Measurements from ENCODE around the gene CLN5.

CLN5 gene

GRCh38 chr13:77014906-77015685 is 23.2 kb downstream of the CLN5 start:
- DNase-seq (ENCODE audit: low read depth, low spot score), result no peak
- no peak overlapping the region for H3K27ac ChIP-seq

GRCh38 chr13:77016251-77016812 is 24.5 kb downstream of the CLN5 start:
- DNase-seq (ENCODE audit: low read depth, low spot score), result no peak
- no peak overlapping the region for H3K27ac ChIP-seq

GRCh38 chr13:77016888-77017623 is 25.2 kb downstream of the CLN5 start:
- no peak for DNase-seq (ENCODE audit: low read depth, low spot score)
- H3K27ac ChIP-seq, result no peak overlapping the region

- DNase-seq (ENCODE audit: low read depth, low spot score), result no peak
- no peak overlapping the region for H3K27ac ChIP-seq
Observed at GRCh38 chr13:77019756-77020155, 27.9 kb downstream of the CLN5 start.

- no peak overlapping the region for H3K27ac ChIP-seq
- no peak for DNase-seq (ENCODE audit: low read depth, low spot score)
Observed at GRCh38 chr13:77022341-77022740, 30.5 kb downstream of the CLN5 start.

- H3K27ac ChIP-seq, result peak overlapping the region; percentile 89
- DNase-seq (ENCODE audit: low read depth, low spot score), result no peak
Observed at GRCh38 chr13:77026255-77026860, 34.5 kb downstream of the CLN5 start.

- peak within 1 kb of the TSS; percentile 89 for H3K27ac ChIP-seq
- peak; percentile 31 for DNase-seq (ENCODE audit: low read depth, low spot score)
Observed at GRCh38 chr13:77026861-77027621, 35.2 kb downstream of the CLN5 start, which contains the start of gene FBXL3. Gene FBXL3, minus strand, starts transcription at chr13:77027159. Its CDS starts 5,299 bp downstream, at chr13:77021860.

GRCh38 chr13:77028202-77028601 is 36.3 kb downstream of the CLN5 start:
- DNase-seq (ENCODE audit: low read depth, low spot score), result no peak
- H3K27ac ChIP-seq, result no peak overlapping the region

- no peak overlapping the region for H3K27ac ChIP-seq
- no peak for DNase-seq (ENCODE audit: low read depth, low spot score)
Observed at GRCh38 chr13:77029436-77029835, 37.6 kb downstream of the CLN5 start.

- no peak overlapping the region for H3K27ac ChIP-seq
Observed at GRCh38 chr13:77031656-77032243, 39.9 kb downstream of the CLN5 start.

GRCh38 chr13:77033717-77034302 is 41.9 kb downstream of the CLN5 start:
- no peak overlapping the region for H3K27ac ChIP-seq
- DNase-seq (ENCODE audit: low read depth, low spot score), result no peak

More at GRCh38 chr13:77031656-77032243, 39.9 kb downstream of the CLN5 start:
- no peak for DNase-seq (ENCODE audit: low read depth, low spot score)

- H3K27ac ChIP-seq, result no peak overlapping the region
- no peak for DNase-seq (ENCODE audit: low read depth, low spot score)
Observed at GRCh38 chr13:77034881-77035280, 43.0 kb downstream of the CLN5 start.

- no peak for DNase-seq (ENCODE audit: low read depth, low spot score)
- no peak overlapping the region for H3K27ac ChIP-seq
Observed at GRCh38 chr13:77036279-77036678, 44.4 kb downstream of the CLN5 start.

GRCh38 chr13:77038907-77039480 is 47.1 kb downstream of the CLN5 start:
- no peak overlapping the region for H3K27ac ChIP-seq
- DNase-seq (ENCODE audit: low read depth, low spot score), result no peak

GRCh38 chr13:77040076-77040475 is 48.2 kb downstream of the CLN5 start:
- no peak for DNase-seq (ENCODE audit: low read depth, low spot score)
- no peak overlapping the region for H3K27ac ChIP-seq

GRCh38 chr13:77040835-77041234 is 49.0 kb downstream of the CLN5 start:
- DNase-seq (ENCODE audit: low read depth, low spot score), result no peak

GRCh38 chr13:77042566-77043177 is 50.8 kb downstream of the CLN5 start:
- DNase-seq (ENCODE audit: low read depth, low spot score), result no peak
- no peak overlapping the region for H3K27ac ChIP-seq

More at GRCh38 chr13:77040835-77041234, 49.0 kb downstream of the CLN5 start:
- no peak overlapping the region for H3K27ac ChIP-seq

GRCh38 chr13:77047649-77048343 is 55.9 kb downstream of the CLN5 start:
- H3K27ac ChIP-seq, result no peak overlapping the region

More at GRCh38 chr13:77047649-77048343, 55.9 kb downstream of the CLN5 start:
- no peak for DNase-seq (ENCODE audit: low read depth, low spot score)

Measured in epithelial cell of prostate (primary cell).